Mucosa of gallbladder (tissue), 1 donor: ENCODE data around the gene SPO11. TPM values are rescaled to one million over a fixed set of nuclear protein-coding genes. Genes with fewer than 3 reads are reported as not detected.
A peak's percentile ranks its signal among the peaks of the same experiment; 100 is the strongest.

Source experiments
- DNase-seq: peaks from one replicate; pipeline ENCODE4 v3.0.0-alpha.2; 2020; ENCODE audit warnings: low spot score
- total RNA-seq: library from RNA; stranded (reverse); gene quantifications from one replicate; pipeline ENCODE4 v1.2.1, GENCODE V29; 2021
- donor health status: DM: no; HTN: no; CAD: no.

SPO11 gene, protein sequence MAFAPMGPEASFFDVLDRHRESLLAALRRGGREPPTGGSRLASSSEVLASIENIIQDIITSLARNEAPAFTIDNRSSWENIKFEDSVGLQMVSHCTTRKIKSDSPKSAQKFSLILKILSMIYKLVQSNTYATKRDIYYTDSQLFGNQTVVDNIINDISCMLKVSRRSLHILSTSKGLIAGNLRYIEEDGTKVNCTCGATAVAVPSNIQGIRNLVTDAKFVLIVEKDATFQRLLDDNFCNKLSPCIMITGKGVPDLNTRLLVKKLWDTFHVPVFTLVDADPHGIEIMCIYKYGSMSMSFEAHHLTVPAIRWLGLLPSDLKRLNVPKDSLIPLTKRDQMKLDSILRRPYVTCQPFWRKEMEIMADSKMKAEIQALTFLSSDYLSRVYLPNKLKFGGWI
- total RNA-seq = not detected

DNA sequence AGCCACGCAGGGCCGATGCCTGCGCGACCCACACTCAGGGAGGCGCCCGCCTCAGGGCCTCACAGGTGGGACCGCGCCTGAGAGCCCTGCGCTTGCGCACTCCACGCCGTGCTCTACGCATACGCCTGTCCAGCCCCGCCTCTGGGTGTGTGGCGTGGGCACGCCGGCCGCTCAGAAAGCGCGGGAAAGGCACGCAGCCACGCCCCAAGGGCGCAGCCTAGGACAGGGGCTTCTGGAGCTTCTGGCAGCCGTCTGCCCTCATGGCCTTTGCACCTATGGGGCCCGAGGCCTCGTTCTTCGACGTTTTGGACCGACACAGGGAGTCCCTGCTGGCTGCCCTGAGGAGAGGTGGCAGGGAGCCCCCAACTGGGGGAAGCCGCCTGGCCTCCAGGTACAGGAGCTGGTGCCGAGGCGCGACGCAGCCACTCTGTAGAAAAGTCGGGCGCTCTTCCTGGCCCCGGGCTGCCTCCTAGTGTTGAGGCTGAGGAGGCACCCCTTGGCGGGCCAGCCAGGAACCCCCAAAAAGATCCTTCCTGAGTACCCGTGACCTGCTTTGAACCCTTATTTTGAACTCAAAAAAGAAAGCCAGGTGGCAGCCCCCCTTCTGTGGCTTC lies at the start of gene SPO11:
Gene SPO11 (plus strand): TSS at position 196 of the 614 bp plus-strand sequence. CDS start 65 bp downstream, at position 261.
- peak; percentile 8 for DNase-seq

DNA sequence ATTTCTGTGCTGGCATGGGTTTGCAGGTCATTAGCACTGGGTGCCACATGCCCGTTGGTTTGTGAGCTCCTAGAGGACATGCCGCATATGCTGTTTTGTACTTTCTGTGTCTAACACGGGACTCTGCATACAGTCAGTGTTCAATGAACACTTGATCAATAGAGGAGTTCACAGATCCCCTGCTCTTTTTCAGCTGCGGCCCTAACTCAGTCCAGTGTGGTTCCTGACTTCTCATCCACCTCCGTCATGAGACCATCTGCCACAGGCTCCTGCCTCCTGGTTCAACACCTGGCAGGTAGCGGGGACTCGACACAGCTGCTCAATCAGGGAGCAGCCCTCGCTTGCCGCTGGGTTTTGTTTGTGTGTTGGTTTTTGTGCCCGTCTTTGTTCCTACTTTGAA lies 49.4 kb upstream of the SPO11 start:
- DNase-seq = no peak

DNA sequence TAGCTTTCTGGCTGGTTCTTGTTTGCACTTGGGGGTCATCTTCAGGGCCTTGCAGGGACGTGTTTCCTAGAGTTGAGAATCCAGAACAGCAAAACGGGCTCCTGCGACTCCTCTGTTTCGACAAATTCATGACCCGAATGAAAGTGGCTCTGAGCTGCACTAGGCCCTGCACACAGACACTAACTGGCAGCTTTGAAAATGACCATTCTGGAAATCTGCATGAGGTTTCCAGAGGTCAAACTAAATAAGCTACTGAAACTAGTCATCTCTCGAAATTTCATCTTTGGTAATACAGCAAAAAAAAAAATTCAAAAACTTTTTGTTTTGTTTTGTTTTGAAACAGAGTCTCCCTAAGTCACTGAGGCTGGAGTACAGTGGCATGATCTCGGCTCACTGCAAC lies 47.7 kb upstream of the SPO11 start:
- no peak for DNase-seq

DNA sequence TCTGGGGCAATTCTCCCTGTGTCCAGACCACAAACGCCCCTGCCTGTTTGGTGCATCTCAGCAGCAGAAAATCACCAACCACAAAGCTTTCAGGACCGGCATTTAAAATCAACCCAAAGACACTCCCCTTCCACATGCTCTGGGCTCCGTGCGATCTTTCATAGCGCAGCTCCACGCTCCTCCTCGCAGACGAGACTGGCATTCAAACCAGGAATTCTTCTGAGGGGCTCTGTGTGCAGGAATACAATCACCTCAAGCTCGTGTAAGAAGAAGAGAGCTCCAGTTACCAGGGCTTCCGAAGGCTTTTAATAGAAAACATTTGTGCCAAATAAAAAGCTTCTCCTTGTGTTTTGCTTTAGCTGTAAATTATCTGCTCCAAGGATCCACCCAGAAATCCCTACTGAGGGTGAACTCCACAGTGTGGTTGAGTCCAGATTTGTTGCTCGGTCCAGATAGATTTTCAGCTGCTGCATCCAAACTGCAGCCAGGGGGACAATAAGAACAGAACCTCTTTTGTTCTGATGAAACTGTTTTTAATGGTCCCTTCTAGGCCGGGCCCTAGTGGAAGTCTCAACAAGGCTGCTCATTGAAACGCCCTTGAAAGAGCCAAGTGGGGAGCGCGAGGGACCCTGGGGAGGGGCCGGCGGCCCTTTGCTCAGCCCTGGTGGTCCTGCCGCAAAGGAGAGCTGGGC lies 46.8 kb upstream of the SPO11 start:
- no peak for DNase-seq

DNA sequence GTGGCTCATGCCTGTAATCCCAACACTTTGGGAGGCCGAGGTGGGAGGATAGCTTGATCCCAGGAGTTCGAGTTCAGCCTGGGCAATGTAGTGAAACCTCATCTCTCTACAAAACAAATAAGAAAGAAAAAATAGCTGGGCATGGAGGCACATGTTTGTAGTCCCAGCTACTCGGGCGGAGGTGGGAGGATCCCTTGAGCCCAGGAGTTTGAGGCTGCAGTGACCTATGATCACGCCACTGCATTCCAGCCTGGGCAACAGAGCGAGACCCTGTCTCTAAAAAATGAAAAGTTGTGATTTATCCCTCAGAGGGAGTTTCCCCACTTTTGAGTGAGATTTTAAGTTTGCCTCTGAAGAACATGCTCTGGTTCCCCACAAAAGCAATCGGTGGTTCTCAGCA lies 45.7 kb upstream of the SPO11 start:
- no peak for DNase-seq

DNA sequence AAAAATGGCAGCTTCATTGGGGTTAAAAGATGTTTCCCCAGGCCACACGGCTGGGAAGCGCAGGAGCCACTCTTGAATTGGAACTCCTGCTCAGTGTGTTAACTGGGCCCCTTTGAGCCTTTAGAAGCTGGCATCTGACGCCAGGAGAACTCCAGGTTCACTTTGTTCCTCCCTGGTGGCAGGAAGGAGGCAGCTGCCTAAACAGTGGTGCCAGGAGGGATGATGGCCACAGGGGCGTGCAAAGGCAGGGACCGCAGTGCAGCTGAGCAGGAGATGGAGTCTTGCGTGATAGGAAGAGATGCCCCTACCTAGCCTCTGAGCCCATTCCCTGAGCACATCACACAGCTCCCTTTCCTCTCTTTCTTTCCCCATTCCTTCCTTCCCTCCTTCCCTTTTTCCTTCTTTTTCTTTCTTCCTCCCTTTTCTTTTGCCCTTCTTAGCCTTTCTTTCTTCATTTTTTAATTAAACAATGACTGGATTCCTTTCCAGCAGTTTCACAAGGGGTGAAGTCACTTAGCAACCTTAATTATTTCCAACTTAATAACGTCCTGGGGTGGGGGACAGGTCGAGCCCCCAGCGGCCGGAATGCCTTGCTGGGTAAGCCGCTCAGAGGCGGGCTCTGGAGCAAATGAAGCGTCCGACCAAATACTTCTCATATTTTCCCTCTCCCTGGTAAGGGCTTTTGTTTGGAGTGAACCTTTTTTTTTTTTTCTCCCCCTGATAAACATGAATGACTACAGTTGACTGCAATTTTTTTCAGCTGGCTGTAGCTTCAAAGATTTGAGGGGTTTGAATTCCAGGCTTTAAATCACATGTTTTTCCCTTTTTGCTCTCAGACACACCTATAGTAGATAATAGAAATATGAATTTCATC lies 42.4 kb upstream of the SPO11 start:
- DNase-seq = no peak

DNA sequence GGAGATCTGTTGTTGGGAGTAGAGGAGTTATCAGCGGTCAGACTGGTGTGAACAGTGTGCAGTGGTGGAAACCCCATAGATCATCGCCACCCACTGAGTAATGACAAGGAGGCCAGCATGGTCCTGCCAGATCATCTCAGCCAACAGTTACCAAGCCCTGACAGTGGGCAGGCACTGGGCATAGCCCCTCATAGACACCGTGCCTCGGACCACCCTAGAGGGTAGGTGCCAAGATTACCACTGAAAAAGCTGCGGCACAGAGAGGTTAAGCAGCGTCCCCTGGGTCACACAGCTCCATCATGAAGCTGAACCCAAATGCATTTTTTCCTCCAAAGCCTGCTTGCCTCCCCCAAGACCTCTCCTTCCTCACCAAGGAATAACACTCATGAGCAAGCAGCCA lies 41.7 kb upstream of the SPO11 start:
- DNase-seq = no peak

DNA sequence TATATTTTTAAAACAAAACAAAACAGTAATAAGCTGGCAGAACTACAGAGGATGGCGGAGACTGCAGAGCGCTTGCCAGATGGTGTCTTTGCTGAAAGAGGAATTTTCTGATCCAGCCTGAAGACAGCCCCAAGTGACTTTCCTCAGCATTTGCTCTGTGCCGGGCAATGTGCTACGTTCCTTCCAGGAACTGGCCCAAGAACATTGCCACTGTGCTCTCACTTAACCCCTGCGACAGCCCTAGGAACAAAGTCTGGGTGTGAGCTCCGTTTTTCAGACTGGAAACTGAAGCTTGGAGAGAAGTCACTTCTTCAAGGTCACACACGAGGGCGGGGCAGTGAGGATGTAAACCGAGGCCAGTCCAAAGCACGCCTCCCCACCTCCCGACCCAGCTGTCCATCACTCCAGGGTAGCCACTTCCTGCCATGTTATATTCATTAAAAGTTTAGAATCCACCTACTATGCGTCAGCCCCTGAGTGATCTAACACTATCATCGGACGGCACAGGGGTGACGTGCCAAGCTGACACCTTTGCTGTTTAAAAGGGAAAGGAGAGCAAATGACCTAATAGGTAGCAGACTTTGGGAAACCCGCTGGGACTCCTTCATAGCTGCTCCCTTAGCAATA lies 40.8 kb upstream of the SPO11 start:
- no peak for DNase-seq

DNA sequence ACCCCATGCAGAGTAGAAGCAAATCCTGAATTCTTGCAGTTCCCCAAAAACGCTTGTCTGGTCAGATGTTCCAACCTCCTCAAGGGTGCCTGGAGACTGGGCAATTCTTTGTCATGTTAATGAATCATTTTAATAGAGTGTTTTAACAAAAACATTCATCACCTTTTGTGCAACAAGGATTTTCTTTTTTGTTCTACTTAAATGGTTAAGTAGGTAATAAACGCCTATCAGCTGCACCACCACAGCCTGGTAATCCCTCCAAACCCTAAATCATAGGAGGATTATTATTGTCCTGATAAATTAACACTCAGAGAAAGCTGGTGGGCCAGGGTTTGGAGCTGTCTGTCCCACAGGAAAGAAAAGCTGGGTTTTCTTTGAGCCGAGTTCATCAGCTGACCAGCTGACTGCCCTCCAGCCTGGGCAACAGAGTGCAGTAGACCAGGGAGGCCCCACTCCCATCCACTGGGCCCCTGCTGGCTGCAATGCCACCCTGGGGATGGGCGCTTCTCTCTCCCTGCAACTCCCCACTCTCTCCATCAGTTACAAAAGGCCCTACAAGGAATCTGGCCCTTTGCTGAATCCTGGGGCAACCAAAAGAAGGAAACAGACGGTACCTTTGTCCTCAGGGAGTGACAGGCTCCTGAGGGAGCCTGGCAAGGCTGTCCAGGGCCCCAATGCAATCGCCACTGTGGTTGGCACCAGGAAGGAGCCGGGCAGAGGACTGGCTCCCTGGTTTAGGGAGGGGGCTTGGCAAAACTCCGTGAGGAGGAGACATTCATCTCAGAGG lies 40.0 kb upstream of the SPO11 start:
- no peak for DNase-seq

DNA sequence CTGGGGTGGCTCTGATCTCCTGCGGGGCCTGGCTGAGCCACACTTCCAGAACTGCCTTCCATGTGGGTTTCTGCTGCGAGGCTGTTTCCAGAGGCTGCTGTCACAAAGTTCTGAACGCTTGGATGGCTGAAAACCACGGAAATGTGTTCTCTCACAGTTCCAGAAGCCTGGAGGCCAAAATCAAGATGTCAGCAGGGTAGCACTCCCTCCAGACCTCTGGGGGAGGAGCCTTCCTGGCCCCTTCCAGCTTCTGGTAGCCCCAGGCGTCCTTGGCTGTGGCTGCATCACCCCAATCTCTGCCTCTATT lies 39.5 kb upstream of the SPO11 start:
- DNase-seq = no peak

DNA sequence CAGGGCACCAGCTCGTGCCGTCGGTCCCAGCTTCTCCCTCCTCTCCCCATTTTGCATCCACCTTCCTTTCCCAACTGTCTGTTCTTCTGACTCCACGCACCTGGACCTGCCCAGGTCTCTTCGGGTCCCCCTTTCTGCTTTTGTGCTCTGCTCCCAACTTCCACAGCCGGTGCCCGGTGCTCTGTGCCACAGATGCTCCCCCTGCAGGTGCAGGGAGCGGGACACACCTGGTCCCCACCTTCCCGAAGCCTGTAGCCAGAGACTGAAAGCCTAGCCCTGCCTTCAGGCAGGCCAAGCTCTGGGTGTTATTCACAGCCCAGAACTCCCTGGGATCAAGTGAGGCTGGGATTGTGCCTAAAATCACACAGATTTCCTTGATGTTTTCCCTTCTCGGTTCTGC lies 38.6 kb upstream of the SPO11 start:
- DNase-seq = no peak

DNA sequence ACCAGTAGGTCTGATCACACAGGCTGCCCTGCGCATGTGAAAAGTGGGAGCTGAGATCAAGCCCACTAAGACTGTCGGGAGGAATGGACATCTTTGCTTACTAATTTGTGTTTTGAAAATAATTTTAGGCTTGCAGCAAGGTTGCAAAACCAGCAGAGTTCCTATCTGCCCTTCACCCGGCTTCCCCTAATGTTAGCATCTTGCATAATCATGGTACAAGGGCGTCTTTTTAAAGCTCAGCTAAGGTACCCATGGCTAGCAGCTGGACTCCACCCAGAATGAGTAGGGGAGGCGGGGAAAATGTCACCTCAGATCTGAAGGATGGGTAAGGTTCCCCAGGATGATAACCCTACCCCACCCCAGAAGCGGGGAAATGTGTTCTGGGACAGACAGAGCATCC lies 37.9 kb upstream of the SPO11 start:
- DNase-seq = no peak

DNA sequence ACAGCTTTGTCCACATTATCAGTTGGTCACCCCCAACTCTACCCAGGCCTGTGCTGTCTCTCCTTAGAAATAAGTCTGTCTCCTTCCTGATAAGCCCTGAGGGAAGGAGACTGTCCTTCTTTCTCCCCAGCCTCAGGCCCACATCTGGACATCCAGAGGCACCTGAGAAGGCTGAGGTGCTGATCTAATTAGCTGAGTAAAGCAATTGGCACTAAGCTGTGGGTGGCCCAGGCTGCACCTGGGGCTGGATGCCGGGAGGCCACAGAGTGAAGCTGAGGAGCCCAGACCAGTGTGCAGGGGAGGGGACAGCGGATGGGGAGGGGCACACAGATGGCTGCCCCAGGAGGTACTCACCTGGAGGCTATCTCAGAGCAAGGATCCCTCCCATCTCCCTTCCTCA lies 37.0 kb upstream of the SPO11 start:
- DNase-seq = no peak

DNA sequence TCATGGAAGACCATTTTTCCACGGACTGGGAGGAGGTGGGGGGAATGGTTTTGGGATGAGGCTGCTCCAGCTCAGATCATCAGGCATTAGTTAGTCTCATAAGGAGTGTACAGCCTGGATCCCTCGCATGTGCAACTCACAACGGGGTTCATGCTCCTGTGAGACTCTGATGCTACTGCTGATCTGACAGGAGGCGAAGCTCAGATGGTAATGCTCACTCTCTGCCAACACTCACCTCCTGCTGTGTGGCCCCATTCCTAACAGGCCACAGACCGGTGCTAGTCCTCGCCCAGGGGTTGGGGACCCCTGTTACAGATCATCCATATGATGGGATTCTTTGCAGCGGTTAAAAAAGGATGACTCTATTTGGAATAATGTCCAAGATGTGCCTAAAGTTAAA lies 35.6 kb upstream of the SPO11 start:
- no peak for DNase-seq

DNA sequence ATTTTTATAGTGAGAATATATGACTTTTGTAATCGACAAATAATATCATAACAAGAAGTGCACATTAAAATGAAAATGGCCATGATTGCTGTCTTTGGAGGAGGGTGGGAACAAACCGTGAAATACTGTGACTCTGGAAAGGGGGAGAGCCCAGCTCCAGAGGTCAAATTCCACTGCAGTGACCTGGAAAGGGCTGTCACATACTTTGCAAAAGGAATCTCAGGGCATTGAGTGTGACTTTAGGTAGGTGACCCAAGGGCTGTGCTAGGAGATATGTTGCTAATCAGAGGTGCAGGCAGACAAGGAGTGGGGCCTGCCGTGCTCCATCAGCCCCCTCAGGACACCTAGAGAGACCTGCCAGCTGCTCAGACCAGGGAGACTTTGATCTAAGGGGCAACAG lies 35.1 kb upstream of the SPO11 start:
- no peak for DNase-seq

DNA sequence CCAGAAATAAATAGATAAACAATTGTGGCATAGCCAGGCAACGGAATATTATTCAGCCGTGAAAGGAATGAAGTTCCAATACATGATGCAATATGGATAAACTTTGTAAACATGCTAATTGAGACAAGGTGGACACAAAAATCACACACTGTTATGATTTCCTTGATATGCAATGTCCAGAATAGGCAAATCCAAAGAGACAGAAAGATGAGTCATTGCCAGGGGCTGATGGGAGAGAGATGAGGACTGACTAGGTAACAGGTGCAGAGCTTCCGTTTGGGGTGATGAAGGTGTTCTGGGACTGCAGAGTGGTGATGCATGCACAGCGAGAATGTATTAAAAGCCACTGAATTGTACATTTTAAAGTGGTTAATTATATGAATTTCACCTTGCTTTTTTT lies 31.1 kb upstream of the SPO11 start:
- DNase-seq = no peak

DNA sequence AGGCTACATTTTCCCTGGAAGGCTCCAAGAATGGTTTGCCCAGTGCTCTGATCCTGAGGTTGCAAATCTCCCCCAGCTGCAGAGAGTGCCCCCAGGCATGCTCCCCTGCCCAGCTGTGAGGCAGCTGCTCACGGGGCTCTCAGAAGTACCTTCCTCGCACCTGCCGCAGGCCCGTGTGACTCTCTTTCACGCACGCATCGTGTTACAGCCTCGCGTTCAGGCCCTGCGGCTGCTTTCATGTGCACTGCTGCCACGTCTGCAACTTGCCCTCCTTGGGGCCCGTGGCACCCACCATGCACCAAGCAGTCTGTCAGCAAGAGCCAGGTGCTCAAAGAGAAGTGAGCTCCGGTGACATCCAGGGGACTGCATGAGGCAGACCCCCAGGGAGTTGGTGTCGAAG lies 28.6 kb upstream of the SPO11 start:
- no peak for DNase-seq

DNA sequence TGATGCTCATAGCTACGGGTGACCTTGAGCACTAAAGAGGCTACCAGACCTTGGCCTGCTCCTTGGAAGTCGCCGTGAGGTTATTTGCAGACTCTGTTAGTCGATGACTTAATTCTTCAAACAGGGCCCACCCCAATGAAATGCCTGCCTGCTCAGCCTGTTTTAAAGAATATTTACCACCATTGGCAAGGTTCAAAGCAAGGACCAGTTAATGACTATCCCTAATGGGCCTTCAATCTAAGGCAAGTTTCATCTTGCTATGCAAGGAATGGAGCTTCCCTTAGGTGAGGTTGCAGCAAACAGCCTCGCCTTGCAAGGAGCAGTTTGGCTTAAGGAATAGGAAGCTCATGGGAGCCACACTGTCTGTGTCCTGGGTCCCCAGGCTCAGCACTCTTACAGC lies 22.9 kb upstream of the SPO11 start:
- no peak for DNase-seq

DNA sequence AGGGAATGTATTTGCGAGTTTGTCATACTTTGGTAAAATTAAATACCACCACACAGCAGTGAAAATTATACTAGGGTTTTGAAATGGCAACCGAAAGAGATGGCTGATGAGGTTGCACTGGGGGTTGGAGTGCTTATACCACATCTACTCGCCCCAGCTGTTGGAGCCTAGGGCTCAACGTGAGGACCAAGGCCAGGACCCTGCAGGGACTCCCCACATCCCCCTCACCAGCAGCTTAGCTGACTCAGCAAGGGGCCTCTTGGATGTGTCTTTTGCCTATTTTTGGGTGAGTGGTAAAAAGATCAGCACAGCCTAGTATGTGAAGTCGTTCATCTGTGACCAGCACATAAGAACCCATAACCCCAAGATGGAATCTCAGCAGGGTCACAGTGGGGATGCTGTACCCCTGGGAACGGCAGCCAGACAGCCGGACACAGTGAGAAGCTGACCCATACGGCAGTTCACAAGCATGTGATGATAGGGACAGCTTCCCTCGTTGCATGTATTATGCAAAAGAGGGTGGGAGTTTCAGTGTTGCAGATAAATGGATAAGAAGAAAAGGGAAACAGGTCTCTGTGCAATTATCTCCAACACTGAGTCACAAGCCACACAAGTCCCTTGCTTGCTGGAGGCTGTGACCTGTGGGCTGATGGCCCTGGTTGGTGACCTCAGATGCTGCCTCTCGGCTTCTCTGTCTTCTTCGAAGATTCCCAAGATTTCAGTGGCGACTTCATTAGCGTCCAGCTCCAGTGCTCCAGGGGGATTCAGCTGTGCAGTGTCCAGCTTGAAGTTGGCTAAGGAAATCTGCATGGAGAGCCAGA lies 20.9 kb upstream of the SPO11 start:
- DNase-seq = no peak

DNA sequence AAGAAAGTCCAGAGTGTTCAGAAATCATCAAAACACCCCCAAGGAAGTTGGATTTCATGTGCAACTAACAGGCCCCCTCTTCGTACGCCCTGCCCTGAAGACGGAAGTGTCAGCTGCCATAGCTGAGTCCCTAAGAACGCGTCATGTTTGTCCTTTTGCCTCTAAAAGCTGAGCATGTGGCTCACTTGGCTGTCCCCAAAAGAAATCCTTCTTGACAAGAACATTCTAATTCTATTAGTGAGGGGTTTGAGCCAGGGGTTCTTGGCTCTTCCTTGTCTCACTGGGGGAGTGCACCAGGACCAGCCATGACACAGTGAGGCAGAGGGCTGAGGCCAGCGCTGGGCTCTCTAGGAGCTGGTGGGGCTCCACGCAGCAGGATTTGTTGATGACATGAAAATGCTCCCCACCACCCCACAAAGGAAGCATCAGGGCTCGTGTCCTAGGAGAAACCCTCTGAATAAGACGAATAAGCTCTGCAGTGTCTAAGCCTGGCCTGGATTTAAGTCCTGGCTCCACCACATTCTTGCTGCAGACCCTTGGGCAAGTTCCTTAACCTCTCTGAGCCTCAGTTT lies 20.0 kb upstream of the SPO11 start:
- DNase-seq = no peak
